ENCODE results near the gene TRAPPC2L.

Gene TRAPPC2L, protein sequence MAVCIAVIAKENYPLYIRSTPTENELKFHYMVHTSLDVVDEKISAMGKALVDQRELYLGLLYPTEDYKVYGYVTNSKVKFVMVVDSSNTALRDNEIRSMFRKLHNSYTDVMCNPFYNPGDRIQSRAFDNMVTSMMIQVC

DNA sequence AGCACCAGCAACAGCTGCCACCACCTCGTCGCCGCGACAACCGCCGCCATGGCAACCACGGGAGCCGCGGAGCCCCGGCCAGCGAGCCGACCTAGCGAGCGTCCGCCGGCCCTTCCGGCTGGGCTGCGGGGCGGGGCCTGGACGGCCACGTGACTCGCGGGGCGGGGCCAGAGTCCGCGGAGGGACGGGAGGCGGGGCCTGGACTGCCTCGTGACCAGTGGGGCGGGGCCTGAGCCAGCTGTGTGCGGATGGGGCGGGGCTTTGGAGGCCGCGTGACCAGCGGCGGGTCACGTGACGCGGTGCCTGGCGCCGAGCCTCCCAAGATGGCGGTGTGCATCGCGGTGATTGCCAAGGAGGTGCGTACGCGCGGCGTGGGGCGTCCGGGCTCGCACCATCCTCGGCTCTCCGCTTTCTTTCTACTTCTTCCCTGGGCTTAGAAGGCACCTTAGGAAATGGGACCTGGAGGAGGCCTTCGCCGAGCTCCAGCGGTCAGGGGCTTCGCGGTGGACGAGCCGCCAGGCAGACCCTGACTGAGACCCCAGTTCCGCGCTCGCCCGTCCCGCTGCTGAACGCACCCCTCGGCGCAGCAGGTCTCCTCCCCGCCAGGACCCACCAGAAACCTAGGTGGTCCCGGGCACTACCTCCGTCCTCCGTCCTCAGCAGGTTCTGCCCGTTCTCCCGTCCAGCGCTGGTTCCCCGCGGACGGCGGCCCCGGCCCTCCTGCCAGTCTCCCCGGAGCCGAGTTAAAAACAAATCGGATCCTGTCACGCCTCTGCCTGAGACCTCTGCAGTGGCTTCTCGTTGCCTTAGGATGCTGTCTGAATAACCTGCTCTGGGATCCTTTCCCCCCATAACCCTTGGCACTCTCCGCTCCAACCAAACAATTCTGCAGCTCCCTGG lies at the start of gene TRAPPC2L, which contains the start of gene GALNS:
TSS of gene TRAPPC2L (plus strand) at position 300 of the 900 bp plus-strand sequence. CDS start at position 324, 24 bp downstream.
TSS of gene GALNS (minus strand) at position 120 of the 900 bp plus-strand sequence. CDS start at position 50, 70 bp downstream.
- DNase-seq = peak; percentile 99

DNA sequence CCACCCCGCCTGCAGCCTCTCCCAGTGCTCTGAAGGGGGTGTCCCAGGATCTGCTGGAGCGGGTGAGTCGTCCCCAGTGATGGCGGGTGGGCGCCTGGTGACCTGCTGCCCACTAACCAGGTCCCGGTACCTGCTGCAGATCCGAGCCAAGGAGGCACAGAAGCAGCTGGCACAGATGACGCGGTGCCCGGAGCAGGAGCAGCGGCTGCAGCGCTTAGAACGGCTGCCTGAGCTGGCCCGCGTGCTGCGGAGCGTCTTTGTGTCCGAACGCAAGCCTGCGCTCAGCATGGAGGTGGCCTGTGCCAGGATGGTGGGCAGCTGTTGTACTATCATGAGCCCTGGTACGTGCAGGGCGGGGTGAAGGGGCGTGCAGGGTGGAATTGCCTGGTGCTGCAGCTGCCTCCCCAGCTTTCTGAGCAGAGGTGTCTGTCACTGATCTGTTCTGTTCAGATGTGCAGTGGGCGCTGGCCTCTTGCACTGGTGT lies 49.7 kb upstream of the TRAPPC2L start:
- no peak for DNase-seq

DNA sequence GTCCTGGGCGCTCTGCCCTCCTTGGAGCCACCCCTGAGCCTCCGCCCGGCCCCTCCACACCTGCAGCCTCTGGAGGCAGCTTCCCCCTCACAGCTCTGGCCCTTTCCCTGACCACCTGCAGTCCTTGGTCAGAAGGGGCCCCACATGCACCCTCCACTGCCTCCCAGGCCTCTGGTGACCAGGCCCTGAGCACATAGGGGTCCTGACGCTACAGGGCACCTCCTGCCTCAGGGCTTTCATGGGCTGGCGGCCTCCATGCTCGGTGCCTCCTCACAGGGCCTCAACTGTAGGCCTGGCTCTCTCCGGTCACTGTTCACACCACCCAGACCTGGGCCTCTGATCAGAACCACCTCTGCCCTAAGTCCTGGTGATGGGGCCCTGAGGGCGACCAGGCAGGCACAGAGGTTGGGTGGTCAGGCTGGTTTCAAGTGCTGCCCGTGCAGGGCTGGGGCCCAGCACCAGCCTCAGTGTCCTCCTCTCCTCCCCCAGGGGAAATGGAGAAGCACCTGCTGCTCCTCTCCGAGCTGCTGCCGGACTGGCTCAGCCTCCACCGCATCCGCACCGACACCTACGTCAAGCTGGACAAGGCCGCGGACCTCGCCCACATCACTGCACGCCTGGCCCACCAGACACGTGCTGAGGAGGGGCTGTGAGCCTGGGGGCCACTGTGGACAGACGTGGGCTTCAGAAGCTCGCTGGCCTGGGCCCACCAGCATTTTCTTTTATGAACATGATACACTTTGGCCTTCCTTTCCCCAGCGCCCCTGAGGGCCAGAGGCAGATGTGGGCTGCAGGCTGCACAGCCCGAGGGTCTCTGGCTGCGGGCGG lies 49.1 kb upstream of the TRAPPC2L start:
- no peak for DNase-seq

DNA sequence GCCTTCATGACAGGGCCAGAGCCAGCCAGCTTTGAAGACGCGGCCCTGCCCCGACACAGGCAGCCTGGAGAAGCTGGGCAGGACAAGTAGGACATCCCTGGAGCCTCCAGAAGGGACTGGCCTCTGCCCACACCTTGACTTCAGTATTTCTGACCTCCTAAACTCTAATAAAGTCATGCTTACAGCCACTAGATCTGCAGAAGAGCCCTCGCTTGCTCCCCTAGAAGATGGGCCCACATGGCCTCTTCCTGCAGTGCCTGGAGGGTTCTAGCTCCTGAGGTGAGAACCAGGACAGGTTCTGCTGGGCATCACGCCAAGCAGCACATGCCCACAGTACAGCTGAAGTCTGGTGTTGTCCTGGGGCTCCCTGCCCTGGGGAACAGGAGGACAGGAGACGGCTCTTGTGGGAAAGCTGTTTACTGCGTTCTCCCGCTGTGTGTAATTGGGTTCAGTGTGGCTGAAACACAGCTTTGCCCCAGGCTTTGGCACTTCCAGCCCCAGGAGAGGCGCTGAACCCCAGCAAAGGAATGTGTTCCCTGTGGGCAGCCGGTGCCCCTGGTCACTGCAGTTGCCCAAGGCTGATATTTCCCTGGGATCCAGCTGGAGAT lies 47.8 kb upstream of the TRAPPC2L start:
- DNase-seq = no peak

DNA sequence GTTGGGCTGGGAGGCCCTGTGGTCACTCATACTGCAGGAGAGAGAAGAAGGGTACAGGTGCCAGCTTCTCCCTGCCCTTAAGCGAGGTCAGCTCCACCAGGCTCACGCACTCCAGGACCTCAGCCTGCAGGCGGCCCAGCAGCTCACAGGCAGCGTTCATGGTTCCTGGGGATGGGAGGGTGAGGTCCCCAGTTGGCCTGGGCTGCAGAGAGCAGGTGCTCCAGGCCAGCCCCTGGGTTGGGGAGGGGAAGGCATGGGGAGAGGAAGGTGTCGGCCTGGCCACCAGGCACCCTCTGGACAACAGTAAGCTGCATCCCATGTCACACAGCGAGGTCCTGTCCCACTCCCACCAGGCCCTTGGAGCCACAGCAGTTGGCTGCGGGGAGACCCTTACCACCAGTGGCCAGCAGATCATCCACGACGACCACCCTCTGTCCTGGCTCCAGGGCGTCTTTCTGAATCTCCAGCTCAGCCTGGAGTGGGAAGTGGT lies 47.2 kb upstream of the TRAPPC2L start:
- no peak for DNase-seq

DNA sequence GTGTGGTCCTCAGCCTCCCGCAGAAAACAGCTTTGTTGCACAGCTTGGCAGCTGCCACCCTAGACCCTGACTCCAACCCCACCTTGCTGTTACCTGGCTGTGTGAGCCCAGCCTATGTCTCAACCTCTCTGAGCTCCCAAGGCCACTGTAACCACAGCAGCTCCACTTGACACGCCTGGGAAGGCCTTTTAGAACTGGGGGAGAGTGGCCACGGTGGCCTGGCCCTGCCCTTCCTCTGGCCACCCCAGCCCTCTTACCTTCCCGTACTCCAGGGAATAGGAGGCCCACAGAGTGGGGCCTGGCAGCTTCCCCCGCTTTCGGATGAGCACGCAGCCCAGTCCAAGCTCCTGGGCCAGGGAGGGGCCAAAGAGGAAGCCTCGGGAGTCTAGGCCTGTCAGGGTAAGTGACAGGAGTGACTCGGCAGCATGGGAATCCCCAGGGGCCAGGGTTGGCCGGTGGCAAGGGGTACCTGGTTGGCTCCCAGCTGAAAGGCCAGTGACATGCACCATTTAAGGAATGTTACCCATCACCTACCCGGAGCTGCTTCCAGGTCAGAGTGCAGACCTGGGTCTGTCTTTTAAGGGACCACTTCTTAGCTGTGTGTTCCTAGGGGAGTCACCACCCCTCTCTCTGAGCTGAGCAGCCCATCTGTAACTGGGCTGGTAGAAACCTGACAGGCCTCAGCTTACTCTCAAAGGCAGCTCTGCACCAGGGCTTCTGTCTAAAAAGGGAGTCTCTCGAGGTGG lies 46.6 kb upstream of the TRAPPC2L start:
- DNase-seq = no peak

DNA sequence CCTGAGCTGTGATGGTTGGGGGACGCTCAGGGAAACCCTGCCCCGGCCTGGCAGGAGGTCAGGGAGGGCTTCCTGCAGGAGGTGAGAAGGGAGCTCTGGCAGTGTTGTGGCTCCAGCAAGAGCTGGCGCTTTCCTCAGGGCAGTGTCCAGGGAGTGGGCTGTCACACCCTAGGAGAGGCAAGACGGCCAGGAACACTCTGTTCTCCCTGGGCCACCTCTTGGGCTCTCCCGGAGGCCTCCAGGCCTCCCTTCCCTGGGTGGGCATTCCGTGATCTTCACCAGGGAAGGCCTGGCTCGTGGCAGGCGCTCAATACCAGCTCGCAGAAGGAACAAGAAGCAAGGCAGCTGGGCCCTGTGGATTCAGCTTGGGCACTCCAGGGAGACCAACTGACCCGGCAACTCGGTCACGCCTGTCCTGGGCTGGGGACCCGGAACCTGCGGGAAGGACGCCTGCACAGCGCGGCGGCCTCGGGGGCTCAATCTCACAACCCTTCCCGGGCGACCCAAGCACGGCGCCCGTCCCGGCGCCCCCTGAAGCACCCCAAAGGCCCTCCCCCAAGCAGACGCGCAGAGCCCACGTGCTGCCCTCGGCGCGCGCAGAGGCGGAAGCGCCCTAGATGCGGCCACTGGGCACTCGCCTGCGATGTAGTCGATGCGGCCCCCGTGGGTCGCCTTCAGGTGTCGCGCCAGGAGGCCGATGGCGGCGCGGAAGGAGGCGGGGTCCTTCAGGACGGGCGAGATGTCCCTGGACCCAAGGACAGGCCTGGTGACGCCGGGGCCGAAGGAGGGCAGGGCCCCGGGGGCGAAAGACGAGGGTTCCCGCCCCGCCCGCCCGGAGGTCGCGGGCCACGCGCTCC lies 45.8 kb upstream of the TRAPPC2L start:
- no peak for DNase-seq

DNA sequence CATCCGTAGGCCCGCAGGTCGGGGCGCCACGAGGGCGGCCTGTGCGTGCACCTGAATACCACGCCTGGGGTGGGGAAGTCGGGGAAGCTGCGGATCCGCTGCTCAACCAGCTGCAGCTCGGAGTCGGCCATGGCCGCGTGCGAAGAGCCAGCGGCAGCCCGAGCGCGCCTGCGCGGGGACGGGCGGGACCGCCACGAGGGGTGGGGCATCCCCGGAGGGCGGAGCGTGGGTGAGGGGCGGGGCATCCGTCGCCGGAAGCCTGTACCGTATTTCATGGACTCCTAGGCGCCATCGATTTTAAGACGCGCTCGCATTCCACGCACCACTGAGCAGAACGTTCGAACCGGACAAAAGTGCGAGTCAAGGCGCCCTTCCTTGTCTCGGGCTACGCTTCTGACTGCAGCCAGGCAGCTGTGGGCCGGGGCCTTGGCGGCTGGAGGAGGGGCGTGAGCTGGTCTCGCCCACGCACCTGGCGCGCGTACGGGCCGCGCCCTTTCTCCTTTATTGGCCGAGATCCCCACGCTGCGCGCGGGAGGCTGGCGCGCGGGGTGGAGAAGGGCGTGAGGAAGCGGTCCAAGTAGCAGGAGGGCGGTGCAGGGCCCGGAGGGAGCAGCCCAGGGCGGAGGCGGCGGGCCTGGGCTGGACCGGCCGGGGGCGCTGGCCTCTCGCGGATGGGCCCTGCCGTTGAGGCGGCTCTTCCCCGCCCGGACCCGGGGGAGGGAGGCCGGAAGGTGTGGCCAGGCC lies 45.0 kb upstream of the TRAPPC2L start, which contains the start of gene APRT:
TSS of gene APRT (minus strand) at position 160 of the 744 bp plus-strand sequence. CDS start at position 131, 29 bp downstream.
- DNase-seq = peak; percentile 100

DNA sequence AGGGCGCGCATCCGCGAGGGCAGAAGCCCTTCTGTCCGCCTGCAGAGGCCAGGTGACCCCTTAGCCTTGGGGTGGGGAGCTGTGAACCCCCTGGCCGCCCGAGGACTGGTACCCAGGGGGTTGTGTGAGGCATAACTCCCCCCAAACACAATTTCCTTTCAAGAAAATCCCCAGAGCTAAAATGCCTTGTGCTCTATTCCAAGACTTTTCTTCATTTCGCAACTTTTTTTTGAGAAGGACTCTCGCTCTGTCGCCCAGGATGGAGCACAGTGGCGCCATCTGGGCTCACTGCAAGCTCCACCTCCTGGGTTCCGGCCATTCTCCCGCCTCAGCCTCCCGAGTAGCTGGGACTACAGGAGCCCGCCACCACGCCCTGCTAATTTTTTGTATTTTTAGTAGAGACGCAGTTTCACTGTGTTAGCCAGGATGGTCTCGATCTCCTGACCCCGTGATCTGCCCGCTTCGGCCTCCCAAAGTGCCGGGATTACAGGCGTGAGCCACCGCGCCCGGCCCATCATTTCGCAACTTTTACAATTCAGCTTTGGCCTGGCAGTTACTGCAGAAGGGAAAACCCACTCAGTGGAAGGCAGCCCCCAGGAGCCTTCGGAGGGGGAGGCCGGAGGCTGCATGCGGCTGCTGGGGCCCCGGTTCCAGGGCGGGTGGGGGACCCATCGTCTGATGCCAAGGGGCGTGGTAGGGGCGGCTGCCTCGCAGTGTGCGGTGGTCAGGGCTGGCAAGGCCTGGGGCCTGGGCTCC lies 44.2 kb upstream of the TRAPPC2L start:
- DNase-seq = no peak

DNA sequence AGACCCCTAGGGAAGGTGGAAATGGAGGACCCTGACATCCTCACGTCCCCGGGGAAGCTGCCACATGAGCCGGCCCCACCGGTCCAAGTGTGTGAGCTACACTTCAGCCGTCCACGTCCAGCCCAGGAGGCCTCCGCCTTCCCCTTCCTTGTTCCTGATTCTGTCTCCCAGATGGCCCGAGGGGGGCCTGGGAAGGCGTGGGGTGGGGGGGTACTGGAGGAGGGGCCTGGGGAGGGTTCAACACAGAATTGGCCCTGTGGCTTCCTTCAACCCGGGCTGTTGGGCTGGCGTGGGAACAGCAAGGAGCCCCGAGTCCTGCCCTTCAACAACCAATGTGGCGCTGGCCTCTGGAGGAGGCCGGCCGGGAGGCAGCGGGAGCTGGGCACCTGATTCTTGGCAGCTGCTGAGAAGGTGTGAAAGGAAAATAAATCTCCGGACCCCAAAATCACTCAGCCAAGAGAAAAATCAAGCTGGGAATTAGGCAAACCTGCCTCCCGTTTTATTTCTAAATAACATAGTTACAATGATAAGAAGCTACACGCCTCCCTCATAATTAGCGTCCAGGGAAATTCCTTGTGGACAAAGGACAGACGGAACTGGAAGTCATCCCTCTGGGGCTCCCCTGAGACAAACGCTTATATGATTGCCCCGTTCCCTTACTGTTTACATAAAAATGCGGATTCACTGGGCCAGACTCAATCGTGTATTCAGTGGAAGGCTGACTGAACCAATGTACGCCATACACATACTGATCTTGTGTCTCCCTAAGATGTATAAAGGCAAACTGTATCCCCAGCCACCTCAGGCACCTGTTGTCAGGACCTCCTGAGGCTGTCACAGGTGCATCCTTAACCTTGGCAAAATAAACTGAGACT lies 43.4 kb upstream of the TRAPPC2L start:
- DNase-seq = no peak

DNA sequence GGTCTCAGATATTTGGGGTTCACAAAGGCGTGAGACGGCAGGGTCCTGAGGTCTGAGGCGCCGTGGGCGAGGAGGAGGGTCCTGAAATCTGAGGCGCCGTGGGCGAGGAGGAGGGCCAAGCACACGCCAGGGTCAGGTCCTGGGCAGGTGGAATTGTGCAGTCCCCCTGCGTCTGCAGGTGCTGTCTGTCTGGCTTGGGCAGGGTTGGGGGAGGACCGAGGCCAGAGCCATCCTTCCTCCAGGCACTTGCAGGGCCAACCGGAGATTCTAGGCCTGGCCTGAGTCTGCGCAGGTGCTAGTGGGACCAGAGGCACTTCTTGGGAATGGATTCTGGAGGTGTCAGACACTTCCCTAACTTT lies 42.8 kb upstream of the TRAPPC2L start:
- DNase-seq = no peak

DNA sequence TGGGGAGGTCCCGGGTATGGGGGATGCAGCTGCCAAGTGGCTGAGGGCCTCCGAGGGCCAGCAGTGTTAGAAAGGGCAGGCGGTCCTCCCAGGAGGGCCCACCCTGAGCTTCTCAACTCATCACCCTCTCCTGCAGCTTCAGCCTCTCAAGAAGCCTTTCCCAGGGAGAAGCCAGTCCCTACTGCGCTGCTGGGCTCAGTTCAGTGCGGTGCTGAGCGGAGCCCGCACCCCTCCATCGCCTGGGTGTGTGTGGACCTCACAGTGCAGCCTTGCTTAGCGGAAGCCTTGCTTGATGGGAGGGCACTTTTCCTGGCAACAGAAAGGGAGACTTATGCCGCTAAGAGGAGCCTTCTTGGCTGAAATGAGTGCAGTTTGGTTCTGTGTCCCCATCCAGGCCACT lies 41.7 kb upstream of the TRAPPC2L start:
- no peak for DNase-seq

DNA sequence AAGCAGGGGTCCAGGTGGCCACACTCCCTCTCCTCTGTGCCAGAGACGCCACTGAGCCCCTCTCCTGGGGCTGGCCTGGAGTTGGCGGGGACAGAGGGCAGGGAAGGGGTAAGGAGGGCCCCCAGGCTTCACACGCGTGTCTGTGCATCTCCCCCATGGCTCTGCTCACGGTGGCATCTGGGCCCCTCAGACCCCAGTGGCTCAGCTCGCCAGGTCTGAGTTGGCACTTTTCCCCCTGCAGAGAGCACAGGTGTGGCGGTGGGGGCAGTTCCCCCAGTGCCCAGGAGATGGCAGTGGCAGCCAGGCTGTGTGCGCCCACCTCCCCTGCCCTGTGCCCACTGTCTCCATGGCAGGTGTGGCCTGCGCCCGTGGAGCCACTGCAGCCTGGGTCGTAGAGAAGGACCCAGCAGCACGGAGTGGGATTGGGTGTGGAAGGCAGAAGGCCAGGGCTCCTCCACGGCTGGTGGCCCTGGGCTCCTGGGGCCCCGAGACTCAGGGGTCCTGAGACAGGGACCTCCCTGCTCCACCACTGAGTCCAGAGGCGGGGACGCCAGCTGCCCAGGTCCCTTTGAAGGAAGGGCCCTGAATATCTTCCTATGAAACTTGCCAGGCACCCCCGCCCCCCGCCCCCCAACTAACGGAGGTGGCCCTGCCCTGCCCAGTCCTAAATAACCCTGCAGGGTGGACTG lies 40.9 kb upstream of the TRAPPC2L start:
- peak; percentile 70 for DNase-seq

DNA sequence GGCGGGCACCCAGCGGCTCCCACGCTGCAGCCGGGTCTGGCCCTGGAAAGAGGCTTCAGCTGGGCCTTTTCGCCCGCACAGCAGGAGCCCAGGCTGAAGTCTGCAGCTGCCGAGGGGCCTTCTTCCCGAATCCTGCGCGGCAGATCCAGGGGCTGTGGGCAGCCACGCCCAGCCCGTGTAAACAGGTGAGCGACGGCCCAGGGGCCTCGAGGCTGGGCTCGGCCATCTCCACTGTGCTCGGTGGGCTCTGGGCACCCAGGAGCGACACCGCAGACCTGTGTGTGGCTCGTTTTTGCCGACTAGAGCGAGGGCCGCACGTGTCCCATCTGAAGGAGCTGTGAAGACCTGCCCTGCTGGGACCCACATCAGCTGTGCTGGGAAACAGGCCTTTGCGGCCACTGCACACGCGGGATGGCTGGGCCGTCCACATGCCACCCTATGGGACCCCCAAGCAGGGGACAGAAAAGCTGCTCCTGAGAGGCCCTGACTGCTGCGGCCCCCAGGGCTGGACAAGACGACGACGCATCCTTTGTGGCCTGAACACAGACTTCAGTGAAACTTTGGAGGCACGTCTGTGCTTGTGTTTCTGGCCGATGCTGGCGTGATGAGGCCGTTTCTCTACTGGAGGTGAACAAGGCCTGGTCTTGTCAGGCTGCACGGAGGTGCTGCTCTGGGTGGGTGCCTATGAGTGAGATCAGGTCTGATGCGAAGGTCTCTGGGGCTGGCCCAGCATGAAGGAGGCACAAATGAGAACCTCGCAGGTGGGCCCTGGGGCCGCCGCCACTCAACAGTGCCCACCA lies 40.0 kb upstream of the TRAPPC2L start:
- no peak for DNase-seq

DNA sequence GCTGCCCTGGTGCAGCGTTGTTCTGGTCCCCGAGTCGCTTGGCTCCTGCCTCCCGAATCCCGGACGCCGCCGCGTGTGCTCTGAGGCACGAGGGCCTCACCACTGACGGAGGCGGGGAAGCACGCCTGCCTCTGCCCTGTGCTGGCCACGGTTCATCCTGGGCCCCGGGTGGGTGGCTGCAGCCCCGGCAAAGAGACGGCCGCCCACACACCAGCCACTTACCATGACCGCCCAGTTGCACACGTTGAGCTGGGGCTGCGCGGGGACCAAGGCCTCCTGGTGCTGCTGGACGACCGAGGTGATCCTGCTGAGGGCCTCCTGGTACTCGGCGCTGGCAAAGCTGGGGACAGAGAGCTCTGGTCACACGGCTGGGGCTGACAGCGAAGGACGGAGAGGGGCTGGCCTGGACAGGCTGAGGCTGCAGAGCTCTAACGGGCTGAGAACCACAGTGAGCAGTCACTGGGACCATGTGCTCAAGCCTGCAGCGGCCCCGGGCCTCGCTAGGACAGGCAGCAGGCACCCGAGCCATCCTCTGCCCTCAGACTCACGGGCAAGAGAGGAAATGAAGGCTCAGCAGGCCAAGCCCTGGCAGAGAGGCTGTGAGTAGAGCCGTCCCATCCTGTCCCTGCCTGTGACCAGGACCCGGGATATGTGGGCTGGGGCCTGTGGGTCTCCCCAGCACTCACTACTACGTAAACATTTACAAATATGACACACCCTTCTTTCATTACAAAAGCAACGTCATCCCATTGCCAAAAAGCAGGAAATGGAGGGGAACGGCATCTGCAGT lies 38.9 kb upstream of the TRAPPC2L start:
- DNase-seq = no peak

DNA sequence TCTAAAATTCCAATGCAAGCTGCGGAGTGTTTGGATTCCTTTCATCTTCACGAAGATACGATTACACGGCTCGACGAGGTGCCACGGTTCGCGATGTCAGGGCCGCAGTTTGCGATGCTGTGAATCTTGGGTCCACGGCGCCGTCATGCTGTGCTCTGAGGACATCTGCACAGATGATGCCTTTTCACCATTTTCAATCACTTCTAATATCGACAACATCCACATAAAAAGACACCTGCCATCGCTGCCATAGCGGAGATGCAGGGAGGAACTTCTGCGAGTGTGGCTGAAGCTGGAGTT lies 38.4 kb upstream of the TRAPPC2L start:
- DNase-seq = no peak

Data from activated T-cell treated with anti-CD3 and anti-CD28 coated beads, Interleukin-2, amount 50 U/mL, for 1 hour (primary cell).